ENCODE data around the gene AGTRAP. TPM values are rescaled to one million over a fixed set of nuclear protein-coding genes. Genes with fewer than 3 reads are reported as not detected.

The AGTRAP gene
- total and polyA plus RNA-seq, 2 of the 8 experiments (the other 6 are each of a cell fraction or from before 2014, with no cell fraction given): 69.7 to 192 TPM

- TF ChIP-seq E2F6 (IDR thresholded peaks at IDR 0.05) (no peak), CEBPB (IDR thresholded peaks at IDR 0.05; ENCODE audit: low read depth, low read length) (no peak), JUND (IDR thresholded peaks at IDR 0.05; ENCODE audit: low read length) (no peak), RBBP5 (IDR thresholded peaks at IDR 0.05; ENCODE audit: borderline replicate concordance, low read depth, low read length) (no peak), BCL11A (IDR thresholded peaks at IDR 0.05; ENCODE audit: low read depth in 2 of 2, low read length in 2 of 2) (no peak), SIX5 (IDR thresholded peaks at IDR 0.05; ENCODE audit: low read depth, low read length) (no peak), TBP (IDR thresholded peaks at IDR 0.05; ENCODE audit: low read depth, low read length) (no peak)
Observed at GRCh38 chr1:11688506-11688905, 47.4 kb upstream of the AGTRAP start (continued).

Measured in H1 (cell line).